NCI-H2227 (cell line): ENCODE data around the gene KLK2.
"Not testable (repeated sequence)": the region's sequence is repeated elsewhere in the genome, so short reads cannot be mapped to it uniquely, and the experiment has no call there.

Experiments used
- DNase-seq: peaks from one replicate; lab custom pipeline; 2025; ENCODE audit not compliant: unreplicated experiment; lab: John Stamatoyannopoulos, UW

Gene KLK2

GRCh38 chr19:50891253-50891625, 18.0 kb downstream of the KLK2 start:
- DNase-seq: no peak

- no peak for DNase-seq
Observed at GRCh38 chr19:50893047-50893736, 20.0 kb downstream of the KLK2 start.

DNA sequence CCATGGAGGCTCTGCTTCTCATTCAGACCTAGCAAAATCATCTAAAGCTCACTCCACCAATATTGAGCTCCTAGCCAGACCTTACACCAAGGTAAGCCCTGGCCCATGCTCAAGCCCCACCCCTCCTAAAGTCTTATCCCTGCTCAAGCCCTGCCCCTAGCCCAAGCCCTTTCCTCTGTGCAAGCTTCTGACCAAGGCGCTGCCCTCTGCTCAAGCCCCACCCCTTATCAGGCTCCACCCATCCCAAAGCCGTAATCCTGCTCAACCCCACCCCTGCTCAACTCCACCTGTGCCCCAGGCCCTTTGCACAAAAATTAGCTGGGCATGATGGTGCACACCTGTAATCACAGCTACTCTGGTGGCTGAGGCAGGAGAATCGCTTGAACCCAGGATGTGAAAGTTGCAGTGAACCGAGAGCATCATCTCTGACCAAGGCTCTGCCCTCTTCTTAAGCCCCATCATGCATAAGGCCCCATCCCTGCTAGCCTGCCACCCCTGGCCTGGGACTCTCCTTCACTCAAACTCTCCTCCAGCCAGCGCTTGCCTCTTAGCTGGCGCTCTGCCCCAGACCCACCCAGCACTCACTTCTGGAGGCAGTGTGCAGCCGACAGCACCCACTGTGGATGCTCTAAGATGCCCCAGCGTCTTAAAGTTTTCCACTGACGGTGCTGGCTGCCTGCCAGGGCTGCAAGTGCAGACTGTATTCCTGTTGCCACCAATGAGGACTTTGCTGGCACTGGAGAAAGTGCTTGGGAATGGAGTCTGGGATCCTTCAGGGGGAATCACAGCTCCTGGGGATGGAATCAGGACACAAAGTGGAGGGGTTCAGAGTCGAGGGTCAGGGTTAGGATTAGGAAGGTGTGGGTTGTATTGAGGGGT, 21.5 kb downstream of the KLK2 start:
- no peak for DNase-seq

DNA sequence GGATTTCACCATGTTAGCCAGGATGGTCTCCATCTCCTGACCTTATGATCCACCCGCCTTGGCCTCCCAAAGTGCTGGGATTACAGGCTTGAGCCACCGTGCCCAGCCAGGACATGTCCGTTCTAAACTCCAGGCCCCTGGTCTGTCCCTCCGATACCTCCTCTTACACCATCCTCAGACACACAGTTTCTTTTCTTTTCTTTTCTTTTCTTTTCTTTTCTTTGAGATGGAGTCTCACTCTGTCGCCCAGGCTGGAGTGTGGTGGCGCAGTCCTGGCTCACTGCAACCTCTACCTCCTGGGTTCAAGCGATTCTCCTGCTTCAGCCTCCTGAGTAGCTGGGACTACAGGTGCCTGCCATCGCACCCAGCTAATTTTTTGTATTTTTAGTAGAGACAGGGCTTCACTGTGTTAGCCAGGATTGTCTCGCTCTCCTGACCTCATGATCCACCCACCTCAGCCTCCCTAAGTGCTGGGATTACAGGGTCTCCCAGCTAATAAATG, 22.9 kb downstream of the KLK2 start:
- DNase-seq: not testable (repeated sequence)

DNA sequence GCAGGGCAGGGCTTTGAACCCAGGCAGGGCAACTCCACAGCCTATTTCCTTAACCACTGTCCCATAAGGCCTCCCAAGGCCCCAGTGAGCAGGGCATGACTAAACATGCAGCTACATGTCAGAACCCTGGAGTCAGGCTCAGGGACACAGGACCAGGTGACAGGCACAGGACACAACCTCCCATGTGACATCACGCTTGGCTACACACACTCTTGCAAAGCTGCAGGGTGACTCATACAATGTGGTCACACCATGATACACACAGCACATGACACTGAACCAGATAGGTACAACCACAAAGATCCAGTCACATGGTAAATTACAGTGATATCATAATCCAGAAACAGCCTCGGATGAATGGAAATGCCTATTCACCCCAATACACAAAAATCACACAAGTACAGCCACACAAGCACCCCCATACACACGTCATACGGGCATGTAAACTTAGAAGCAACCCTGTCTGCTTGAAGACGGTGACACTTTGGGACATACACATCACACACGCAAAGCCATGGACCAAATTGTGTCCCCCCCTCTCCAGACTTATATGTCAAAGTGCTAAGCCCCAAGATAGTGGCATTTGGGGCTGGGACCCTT, 23.5 kb downstream of the KLK2 start:
- DNase-seq: no peak

DNA sequence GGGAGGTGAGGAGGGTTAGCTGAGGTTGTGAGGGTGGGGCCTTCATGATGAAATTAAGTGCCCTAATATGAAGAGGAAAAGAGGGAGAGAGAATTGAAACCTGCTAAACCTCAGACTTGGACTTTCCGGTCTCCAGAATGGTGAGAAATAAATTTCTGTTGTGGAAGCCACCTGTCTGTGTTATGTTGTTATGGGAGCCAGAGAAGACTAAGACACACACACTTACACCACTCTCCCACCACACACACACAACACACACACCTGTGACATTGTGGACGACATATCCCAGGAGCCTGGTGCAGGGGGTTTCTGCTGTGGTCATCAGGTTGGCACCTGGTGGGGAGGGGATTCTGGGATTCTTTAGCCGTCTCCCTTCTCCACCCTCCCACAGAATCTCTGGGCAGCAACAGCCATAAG, 24.0 kb downstream of the KLK2 start:
- no peak for DNase-seq

DNA sequence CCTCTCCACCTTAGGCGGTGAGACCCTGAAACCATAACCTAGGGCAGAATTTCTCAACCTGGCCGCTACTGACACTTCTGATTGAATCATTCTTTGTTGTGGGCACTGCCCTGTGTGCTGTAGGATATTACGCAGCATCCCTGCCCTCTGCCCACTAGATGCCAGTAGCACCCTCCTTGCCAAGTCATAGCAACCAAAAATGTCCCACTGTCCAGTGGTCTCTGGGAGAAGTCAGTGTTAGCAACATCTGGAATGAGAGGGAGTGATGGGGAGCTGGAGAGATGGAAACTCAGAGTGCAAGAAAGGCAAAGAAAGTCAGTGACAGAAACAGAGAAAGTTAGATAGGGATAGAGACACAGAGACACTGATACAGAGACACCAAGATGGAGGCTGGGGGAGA, 24.4 kb downstream of the KLK2 start:
- DNase-seq: no peak

DNA sequence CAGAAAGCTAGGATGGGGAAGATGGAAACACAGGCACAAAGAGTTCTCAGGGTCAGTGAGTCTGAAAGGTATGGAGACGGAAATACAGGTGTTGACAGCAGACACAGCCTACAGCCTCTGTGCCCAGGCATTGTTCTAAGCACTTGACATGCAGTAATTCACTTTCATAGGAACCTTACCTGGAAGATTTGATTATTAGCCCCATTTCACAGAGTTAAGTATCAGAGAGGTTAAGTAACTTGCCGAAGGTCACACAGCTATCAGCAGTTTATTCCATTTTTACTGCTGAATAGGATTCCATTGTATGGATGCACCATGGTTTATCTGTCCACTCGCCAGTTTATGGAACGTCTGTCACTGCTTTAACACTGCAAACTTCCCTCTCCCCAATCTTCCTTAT, 24.8 kb downstream of the KLK2 start:
- no peak for DNase-seq

DNA sequence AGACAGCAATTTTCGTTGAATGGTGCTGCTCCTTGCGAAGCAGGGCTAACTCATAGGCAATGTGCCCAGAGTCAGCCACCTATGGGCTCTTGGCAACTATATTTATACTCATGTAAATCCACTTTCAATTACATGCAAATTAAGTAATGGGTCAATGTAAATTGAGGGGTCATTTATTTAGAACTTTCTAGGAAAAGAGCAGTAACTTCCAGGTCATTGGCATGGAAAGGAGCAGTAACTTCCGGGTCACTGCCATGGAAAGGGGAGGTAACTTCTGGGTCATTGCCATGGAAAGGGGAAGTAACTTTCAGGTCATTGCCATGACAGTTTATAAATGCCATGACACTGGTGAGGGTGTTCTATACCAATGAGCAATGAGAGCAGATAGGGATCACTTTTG, 26.3 kb downstream of the KLK2 start:
- DNase-seq: no peak

GRCh38 chr19:50902640-50903039, 29.4 kb downstream of the KLK2 start:
- DNase-seq: no peak

- peak; percentile 13 for DNase-seq
Observed at GRCh38 chr19:50906217-50906616, 33.0 kb downstream of the KLK2 start.

DNA sequence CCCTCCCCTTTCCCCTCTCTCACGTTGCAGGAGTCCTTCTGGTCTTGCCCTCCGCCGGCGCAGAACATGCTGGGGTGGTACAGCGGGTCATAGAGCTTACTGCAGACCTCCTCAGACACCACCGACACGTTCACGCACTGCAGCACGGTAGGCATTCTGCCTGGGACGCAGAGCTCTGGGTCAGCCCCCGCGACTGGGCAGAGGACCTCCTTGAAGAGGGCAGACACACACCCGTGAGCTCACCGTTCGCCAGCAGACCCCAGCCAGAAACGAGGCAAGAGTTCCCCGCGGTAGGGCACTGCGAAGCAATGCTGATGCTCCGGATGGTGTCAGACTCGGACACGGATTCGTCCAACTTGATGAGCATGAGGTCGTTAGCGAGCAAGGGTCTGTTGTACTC, 35.1 kb downstream of the KLK2 start:
- no peak for DNase-seq

- peak; percentile 87 for DNase-seq
Observed at GRCh38 chr19:50909240-50910070, 36.2 kb downstream of the KLK2 start.

GRCh38 chr19:50910722-50911121, 37.5 kb downstream of the KLK2 start:
- DNase-seq: no peak

DNA sequence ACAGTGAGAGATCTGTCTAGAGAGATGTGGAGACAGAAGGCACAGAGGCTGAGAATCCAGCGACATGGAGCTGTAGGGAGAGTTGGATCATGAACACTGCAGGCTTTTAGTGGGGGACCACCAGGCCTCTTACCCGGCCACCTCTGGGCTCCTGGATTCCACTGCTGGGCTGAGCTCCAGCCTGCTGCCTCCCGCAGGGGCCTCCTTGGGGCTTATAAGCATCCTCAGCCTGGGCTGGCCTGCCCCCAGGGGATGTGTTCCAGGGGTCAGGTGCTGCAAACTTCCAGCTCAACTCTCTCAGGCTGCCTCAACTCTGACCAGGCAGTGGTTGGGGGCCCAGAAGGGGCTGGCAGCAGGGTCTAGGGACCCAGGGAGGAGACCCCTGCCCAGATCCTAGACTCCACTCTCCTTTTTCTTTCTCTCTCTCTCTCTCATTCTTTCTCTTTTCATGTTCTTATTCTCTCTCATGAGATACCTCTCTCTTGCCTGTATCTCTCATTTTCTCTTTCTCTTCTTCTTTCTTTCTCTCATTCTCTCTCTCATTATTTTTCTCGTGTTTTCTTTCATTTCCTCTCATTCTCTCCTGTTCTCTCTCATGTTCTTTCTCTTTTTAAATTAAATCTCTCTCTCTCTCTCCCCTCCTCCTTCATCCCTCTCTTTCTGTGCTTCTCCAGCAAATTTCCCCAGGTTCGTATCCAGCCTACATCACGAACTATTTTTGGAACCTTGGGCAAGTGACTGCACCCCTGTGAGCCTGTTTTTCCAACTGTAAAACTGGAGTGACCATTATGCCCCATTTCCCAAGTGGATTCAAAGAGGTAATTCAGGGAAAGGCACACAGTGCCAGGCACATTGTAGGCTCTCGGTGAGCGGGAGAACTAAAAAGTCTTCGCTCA, 38.2 kb downstream of the KLK2 start, which contains the start of gene KLK4:
Gene KLK4 (minus strand): TSS at position 190 of the 896 bp plus-strand sequence. CDS start 657 bp downstream, outside the sequence.
- no peak for DNase-seq

DNA sequence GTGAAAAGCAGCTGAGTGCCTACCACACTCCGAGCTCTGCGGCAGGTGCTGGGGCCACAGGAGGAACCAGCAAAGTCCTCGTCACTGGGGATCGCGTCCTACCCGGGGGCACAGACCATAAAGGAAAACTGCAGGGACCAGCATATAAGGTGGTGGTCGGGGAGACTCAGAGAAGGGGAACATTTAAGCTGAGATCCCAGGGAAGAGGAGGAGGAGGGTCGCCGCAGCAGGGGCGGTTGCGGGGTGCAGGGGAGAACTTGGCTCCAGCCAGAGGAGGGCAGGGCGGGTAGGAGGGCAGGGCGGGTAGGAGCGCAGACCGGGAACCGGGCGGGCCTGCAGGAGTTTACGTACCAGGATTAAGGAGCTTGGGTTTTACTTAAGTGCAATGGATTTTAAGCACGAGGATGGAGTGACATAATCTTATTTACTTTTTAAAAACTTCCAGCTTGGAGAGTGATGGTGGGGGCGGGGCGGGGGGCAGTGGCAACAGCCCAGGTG, 38.9 kb downstream of the KLK2 start:
- DNase-seq: no peak

GRCh38 chr19:50912727-50913716, 39.8 kb downstream of the KLK2 start:
- DNase-seq: no peak

DNA sequence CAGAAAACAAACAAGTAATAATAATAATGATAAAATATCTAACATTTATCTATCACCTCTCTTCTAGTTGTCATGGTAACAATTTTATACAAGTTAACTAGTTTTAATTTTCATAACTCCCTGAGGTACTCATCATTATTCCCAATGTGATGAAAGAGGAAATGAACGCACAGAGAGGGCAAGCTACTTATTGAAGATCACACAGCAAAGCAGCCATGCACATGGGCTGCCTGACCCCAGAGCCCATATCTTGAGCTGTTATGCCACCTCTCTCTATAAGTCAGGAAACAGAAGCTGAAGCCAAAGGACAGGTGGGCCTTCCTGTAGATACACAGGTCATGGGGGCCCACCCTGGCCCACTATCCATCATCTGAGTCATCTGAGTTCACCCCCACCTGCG, 42.8 kb downstream of the KLK2 start:
- no peak for DNase-seq
